Measurements from ENCODE around the gene ABL1.

ABL1 gene

GRCh38 chr9:130882696-130883225 is 47.7 kb downstream of the ABL1 start:
- DNase-seq (ENCODE audit: low read depth) = no peak
- no peak overlapping the region for H3K4me3 ChIP-seq (ENCODE audit: low read depth, low read length)
- TF ChIP-seq CTCF (IDR thresholded peaks at IDR 0.05; ENCODE audit: control insufficient read depth, extremely low read depth, insufficient read depth) = no peak

DNA sequence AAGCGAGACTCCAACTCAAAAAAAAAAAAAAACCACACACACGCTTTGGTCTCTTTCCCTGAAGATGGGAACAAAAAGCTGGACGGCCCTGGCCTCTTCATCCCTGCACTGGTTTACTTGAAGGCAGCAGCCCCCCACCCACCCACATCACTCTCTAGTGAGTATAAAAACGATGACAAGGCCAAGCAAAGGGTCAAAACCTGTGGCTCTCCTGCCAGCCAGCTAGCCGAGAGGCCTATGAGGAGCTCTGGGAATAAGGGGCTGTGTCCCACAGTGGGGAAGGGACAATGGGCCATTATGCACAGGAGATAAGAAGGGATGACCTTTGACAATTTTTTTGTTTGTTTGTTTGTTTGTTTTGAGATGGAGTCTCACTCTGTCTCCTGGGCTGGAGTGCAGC is 48.4 kb downstream of the ABL1 start:
- no peak for TF ChIP-seq CTCF (IDR thresholded peaks at IDR 0.05; ENCODE audit: control insufficient read depth, extremely low read depth, insufficient read depth)
- H3K4me3 ChIP-seq (ENCODE audit: low read depth, low read length) = no peak overlapping the region
- DNase-seq (ENCODE audit: low read depth) = no peak

- TF ChIP-seq CTCF (IDR thresholded peaks at IDR 0.05; ENCODE audit: control insufficient read depth, extremely low read depth, insufficient read depth) = no peak
- no peak overlapping the region for H3K4me3 ChIP-seq (ENCODE audit: low read depth, low read length)
- no peak for DNase-seq (ENCODE audit: low read depth)
These were observed 49.1 kb downstream of the ABL1 start for GRCh38 chr9:130884111-130884531.

DNA sequence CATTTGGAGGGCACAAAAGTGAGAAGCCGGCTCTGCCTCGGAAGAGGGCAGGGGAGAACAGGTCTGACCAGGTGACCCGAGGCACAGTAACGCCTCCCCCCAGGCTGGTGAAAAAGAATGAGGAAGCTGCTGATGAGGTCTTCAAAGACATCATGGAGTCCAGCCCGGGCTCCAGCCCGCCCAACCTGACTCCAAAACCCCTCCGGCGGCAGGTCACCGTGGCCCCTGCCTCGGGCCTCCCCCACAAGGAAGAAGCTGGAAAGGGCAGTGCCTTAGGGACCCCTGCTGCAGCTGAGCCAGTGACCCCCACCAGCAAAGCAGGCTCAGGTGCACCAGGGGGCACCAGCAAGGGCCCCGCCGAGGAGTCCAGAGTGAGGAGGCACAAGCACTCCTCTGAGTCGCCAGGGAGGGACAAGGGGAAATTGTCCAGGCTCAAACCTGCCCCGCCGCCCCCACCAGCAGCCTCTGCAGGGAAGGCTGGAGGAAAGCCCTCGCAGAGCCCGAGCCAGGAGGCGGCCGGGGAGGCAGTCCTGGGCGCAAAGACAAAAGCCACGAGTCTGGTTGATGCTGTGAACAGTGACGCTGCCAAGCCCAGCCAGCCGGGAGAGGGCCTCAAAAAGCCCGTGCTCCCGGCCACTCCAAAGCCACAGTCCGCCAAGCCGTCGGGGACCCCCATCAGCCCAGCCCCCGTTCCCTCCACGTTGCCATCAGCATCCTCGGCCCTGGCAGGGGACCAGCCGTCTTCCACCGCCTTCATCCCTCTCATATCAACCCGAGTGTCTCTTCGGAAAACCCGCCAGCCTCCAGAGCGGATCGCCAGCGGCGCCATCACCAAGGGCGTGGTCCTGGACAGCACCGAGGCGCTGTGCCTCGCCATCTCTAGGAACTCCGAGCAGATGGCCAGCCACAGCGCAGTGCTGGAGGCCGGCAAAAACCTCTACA is 49.8 kb downstream of the ABL1 start:
- no peak for DNase-seq (ENCODE audit: low read depth)
- no peak for TF ChIP-seq CTCF (IDR thresholded peaks at IDR 0.05; ENCODE audit: control insufficient read depth, extremely low read depth, insufficient read depth)
- no peak overlapping the region for H3K4me3 ChIP-seq (ENCODE audit: low read depth, low read length)

DNA sequence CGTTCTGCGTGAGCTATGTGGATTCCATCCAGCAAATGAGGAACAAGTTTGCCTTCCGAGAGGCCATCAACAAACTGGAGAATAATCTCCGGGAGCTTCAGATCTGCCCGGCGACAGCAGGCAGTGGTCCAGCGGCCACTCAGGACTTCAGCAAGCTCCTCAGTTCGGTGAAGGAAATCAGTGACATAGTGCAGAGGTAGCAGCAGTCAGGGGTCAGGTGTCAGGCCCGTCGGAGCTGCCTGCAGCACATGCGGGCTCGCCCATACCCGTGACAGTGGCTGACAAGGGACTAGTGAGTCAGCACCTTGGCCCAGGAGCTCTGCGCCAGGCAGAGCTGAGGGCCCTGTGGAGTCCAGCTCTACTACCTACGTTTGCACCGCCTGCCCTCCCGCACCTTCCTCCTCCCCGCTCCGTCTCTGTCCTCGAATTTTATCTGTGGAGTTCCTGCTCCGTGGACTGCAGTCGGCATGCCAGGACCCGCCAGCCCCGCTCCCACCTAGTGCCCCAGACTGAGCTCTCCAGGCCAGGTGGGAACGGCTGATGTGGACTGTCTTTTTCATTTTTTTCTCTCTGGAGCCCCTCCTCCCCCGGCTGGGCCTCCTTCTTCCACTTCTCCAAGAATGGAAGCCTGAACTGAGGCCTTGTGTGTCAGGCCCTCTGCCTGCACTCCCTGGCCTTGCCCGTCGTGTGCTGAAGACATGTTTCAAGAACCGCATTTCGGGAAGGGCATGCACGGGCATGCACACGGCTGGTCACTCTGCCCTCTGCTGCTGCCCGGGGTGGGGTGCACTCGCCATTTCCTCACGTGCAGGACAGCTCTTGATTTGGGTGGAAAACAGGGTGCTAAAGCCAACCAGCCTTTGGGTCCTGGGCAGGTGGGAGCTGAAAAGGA is 50.7 kb downstream of the ABL1 start:
- TF ChIP-seq CTCF (IDR thresholded peaks at IDR 0.05; ENCODE audit: control insufficient read depth, extremely low read depth, insufficient read depth) = no peak
- no peak overlapping the region for H3K4me3 ChIP-seq (ENCODE audit: low read depth, low read length)
- no peak for DNase-seq (ENCODE audit: low read depth)

GRCh38 chr9:130886981-130887380 is 51.9 kb downstream of the ABL1 start:
- H3K4me3 ChIP-seq (ENCODE audit: low read depth, low read length) = no peak overlapping the region
- no peak for DNase-seq (ENCODE audit: low read depth)
- TF ChIP-seq CTCF (IDR thresholded peaks at IDR 0.05; ENCODE audit: control insufficient read depth, extremely low read depth, insufficient read depth) = no peak
